Measurements from ENCODE around the gene MRC1.
"Not testable (repeated sequence)": the region's sequence is repeated elsewhere in the genome, so short reads cannot be mapped to it uniquely, and the experiment has no call there.

MRC1 gene

GRCh38 chr10:17912754-17913153, 103.6 kb downstream of the MRC1 start:
- H3K9me3 ChIP-seq (ENCODE audit: control insufficient read depth, low read length) = no peaks in the 10 kb centered on the region
- DNase-seq = no peak
- H3K4me1 ChIP-seq (ENCODE audit: control insufficient read depth, insufficient read depth, low read length, poor library complexity, severe bottlenecking) = no peaks in the 10 kb centered on the region
- H3K36me3 ChIP-seq (ENCODE audit: control insufficient read depth, insufficient read depth, low read length) = no peaks in the 10 kb centered on the region
- H3K27ac ChIP-seq (ENCODE audit: insufficient read depth, low read length, poor library complexity, severe bottlenecking) = no peak overlapping the region
- H3K4me3 ChIP-seq (ENCODE audit: insufficient read depth, low read depth, low read length, poor library complexity, severe bottlenecking) = no peak overlapping the region
- H3K27me3 ChIP-seq (replicated peaks; ENCODE audit: control insufficient read depth, insufficient read depth, low read length, poor library complexity, severe bottlenecking) = no peaks in the 10 kb centered on the region

- Histone ChIP-seq H3K4me3 (ENCODE audit: insufficient read depth, low read depth, low read length, poor library complexity, severe bottlenecking) (no peak overlapping the region), H3K9me3 (ENCODE audit: control insufficient read depth, low read length) (no peaks in the 10 kb centered on the region), H3K27ac (ENCODE audit: insufficient read depth, low read length, poor library complexity, severe bottlenecking) (no peak overlapping the region), H3K27me3 (replicated peaks; ENCODE audit: control insufficient read depth, insufficient read depth, low read length, poor library complexity, severe bottlenecking) (no peaks in the 10 kb centered on the region), H3K36me3 (ENCODE audit: control insufficient read depth, insufficient read depth, low read length) (no peaks in the 10 kb centered on the region), H3K4me1 (ENCODE audit: control insufficient read depth, insufficient read depth, low read length, poor library complexity, severe bottlenecking) (no peaks in the 10 kb centered on the region)
- no peak for DNase-seq
Observed at GRCh38 chr10:17913604-17914003, 104.5 kb downstream of the MRC1 start.

GRCh38 chr10:17914169-17915045, 105.3 kb downstream of the MRC1 start:
- no peaks in the 10 kb centered on the region for H3K9me3 ChIP-seq (ENCODE audit: control insufficient read depth, low read length)
- no peak for DNase-seq
- no peak overlapping the region for H3K4me3 ChIP-seq (ENCODE audit: insufficient read depth, low read depth, low read length, poor library complexity, severe bottlenecking)

GRCh38 chr10:17915181-17915580, 106.0 kb downstream of the MRC1 start:
- Histone ChIP-seq H3K36me3 (ENCODE audit: control insufficient read depth, insufficient read depth, low read length) (no peaks in the 10 kb centered on the region), H3K9me3 (ENCODE audit: control insufficient read depth, low read length) (no peaks in the 10 kb centered on the region), H3K27me3 (replicated peaks; ENCODE audit: control insufficient read depth, insufficient read depth, low read length, poor library complexity, severe bottlenecking) (no peaks in the 10 kb centered on the region), H3K27ac (ENCODE audit: insufficient read depth, low read length, poor library complexity, severe bottlenecking) (no peak overlapping the region), H3K4me3 (ENCODE audit: insufficient read depth, low read depth, low read length, poor library complexity, severe bottlenecking) (no peak overlapping the region), H3K4me1 (ENCODE audit: control insufficient read depth, insufficient read depth, low read length, poor library complexity, severe bottlenecking) (no peaks in the 10 kb centered on the region)
- DNase-seq = no peak

More at GRCh38 chr10:17914169-17915045, 105.3 kb downstream of the MRC1 start:
- H3K27ac ChIP-seq (ENCODE audit: insufficient read depth, low read length, poor library complexity, severe bottlenecking) = no peak overlapping the region
- H3K27me3 ChIP-seq (replicated peaks; ENCODE audit: control insufficient read depth, insufficient read depth, low read length, poor library complexity, severe bottlenecking) = no peaks in the 10 kb centered on the region
- H3K36me3 ChIP-seq (ENCODE audit: control insufficient read depth, insufficient read depth, low read length) = no peaks in the 10 kb centered on the region
- H3K4me1 ChIP-seq (ENCODE audit: control insufficient read depth, insufficient read depth, low read length, poor library complexity, severe bottlenecking) = no peaks in the 10 kb centered on the region

- Histone ChIP-seq H3K4me1 (ENCODE audit: control insufficient read depth, insufficient read depth, low read length, poor library complexity, severe bottlenecking) (no peaks in the 10 kb centered on the region), H3K36me3 (ENCODE audit: control insufficient read depth, insufficient read depth, low read length) (no peaks in the 10 kb centered on the region), H3K27ac (ENCODE audit: insufficient read depth, low read length, poor library complexity, severe bottlenecking) (no peak overlapping the region), H3K4me3 (ENCODE audit: insufficient read depth, low read depth, low read length, poor library complexity, severe bottlenecking) (no peak overlapping the region), H3K27me3 (replicated peaks; ENCODE audit: control insufficient read depth, insufficient read depth, low read length, poor library complexity, severe bottlenecking) (no peaks in the 10 kb centered on the region), H3K9me3 (ENCODE audit: control insufficient read depth, low read length) (no peaks in the 10 kb centered on the region)
- no peak for DNase-seq
Observed at GRCh38 chr10:17918187-17918903, 109.2 kb downstream of the MRC1 start.

- Histone ChIP-seq H3K4me1 (ENCODE audit: control insufficient read depth, insufficient read depth, low read length, poor library complexity, severe bottlenecking) (no peaks in the 10 kb centered on the region), H3K27me3 (replicated peaks; ENCODE audit: control insufficient read depth, insufficient read depth, low read length, poor library complexity, severe bottlenecking) (no peaks in the 10 kb centered on the region), H3K4me3 (ENCODE audit: insufficient read depth, low read depth, low read length, poor library complexity, severe bottlenecking) (no peak overlapping the region), H3K36me3 (ENCODE audit: control insufficient read depth, insufficient read depth, low read length) (no peaks in the 10 kb centered on the region), H3K9me3 (ENCODE audit: control insufficient read depth, low read length) (no peaks in the 10 kb centered on the region), H3K27ac (ENCODE audit: insufficient read depth, low read length, poor library complexity, severe bottlenecking) (no peak overlapping the region)
- no peak for DNase-seq
Observed at GRCh38 chr10:17921378-17921777, 112.2 kb downstream of the MRC1 start.

- DNase-seq = no peak
- Histone ChIP-seq H3K27ac (ENCODE audit: insufficient read depth, low read length, poor library complexity, severe bottlenecking) (no peak overlapping the region), H3K27me3 (replicated peaks; ENCODE audit: control insufficient read depth, insufficient read depth, low read length, poor library complexity, severe bottlenecking) (no peaks in the 10 kb centered on the region)
Observed at GRCh38 chr10:17923728-17924127, 114.6 kb downstream of the MRC1 start.

GRCh38 chr10:17943033-17943745, 134.0 kb downstream of the MRC1 start:
- Histone ChIP-seq H3K4me1 (ENCODE audit: control insufficient read depth, insufficient read depth, low read length, poor library complexity, severe bottlenecking) (no peaks in the 10 kb centered on the region), H3K9me3 (ENCODE audit: control insufficient read depth, low read length) (no peaks in the 10 kb centered on the region), H3K27ac (ENCODE audit: insufficient read depth, low read length, poor library complexity, severe bottlenecking) (no peak overlapping the region), H3K4me3 (ENCODE audit: insufficient read depth, low read depth, low read length, poor library complexity, severe bottlenecking) (no peak overlapping the region), H3K27me3 (replicated peaks; ENCODE audit: control insufficient read depth, insufficient read depth, low read length, poor library complexity, severe bottlenecking) (no peaks in the 10 kb centered on the region), H3K36me3 (ENCODE audit: control insufficient read depth, insufficient read depth, low read length) (no peaks in the 10 kb centered on the region)
- DNase-seq = no peak

More at GRCh38 chr10:17923728-17924127, 114.6 kb downstream of the MRC1 start:
- H3K36me3 ChIP-seq (ENCODE audit: control insufficient read depth, insufficient read depth, low read length) = no peaks in the 10 kb centered on the region
- H3K4me3 ChIP-seq (ENCODE audit: insufficient read depth, low read depth, low read length, poor library complexity, severe bottlenecking) = no peak overlapping the region
- H3K4me1 ChIP-seq (ENCODE audit: control insufficient read depth, insufficient read depth, low read length, poor library complexity, severe bottlenecking) = no peaks in the 10 kb centered on the region
- no peaks in the 10 kb centered on the region for H3K9me3 ChIP-seq (ENCODE audit: control insufficient read depth, low read length)

GRCh38 chr10:17950269-17950668, 141.1 kb downstream of the MRC1 start:
- DNase-seq; H3K4me3 ChIP-seq (ENCODE audit: insufficient read depth, low read depth, low read length, poor library complexity, severe bottlenecking): not testable (repeated sequence)

More at GRCh38 chr10:17950269-17950668, 141.1 kb downstream of the MRC1 start:
- not testable (repeated sequence) for H3K9me3 ChIP-seq (ENCODE audit: control insufficient read depth, low read length); H3K36me3 ChIP-seq (ENCODE audit: control insufficient read depth, insufficient read depth, low read length); H3K27me3 ChIP-seq (replicated peaks; ENCODE audit: control insufficient read depth, insufficient read depth, low read length, poor library complexity, severe bottlenecking); H3K4me1 ChIP-seq (ENCODE audit: control insufficient read depth, insufficient read depth, low read length, poor library complexity, severe bottlenecking); H3K27ac ChIP-seq (ENCODE audit: insufficient read depth, low read length, poor library complexity, severe bottlenecking)
